ENCODE results near the gene EFCAB6.

Gene EFCAB6

DNA sequence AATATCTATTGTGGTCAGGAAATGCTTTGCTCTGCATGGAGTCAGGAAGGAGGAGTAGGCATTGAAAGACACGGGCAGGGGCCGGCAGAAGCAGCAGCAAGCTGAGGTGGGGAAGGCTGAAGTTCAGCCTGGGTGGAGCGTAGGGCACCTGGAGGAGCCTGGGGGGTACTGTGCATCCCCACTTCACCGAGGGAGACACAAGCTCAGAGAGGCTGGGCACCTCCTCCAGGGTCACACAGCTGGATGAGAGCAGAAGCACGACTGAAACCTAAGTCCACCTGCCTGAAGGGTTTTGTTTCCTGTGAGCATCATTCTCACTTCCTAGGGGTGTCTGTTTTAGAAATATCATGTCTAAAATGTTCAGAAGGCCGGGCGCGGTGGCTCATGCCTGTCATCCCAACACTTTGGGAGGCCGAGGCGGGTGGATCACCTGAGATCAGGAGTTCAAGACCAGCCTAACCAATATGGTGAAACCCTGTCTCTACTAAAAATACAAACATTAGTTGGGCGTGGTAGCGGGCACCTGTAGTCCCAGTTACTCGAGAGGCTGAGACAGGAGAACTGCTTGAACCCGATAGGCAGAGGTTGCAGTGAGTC is 262.0 kb downstream of the EFCAB6 start:
- DNase-seq (ENCODE audit: low read depth) = no peak
- Histone ChIP-seq H3K4me3 (ENCODE audit: low read length) (no peak overlapping the region), H3K9ac (ENCODE audit: low read length) (no peak overlapping the region), H3K9me3 (ENCODE audit: control insufficient read depth, low read length) (no peaks in the 10 kb centered on the region), H3K36me3 (ENCODE audit: control insufficient read depth, insufficient read depth, low read length, severe bottlenecking) (no peaks in the 10 kb centered on the region), H3K27me3 (replicated peaks; ENCODE audit: control insufficient read depth, insufficient read depth, low read length) (no peaks in the 10 kb centered on the region), H3K4me1 (ENCODE audit: control insufficient read depth, insufficient read depth, low read length) (no peaks in the 10 kb centered on the region)

DNA sequence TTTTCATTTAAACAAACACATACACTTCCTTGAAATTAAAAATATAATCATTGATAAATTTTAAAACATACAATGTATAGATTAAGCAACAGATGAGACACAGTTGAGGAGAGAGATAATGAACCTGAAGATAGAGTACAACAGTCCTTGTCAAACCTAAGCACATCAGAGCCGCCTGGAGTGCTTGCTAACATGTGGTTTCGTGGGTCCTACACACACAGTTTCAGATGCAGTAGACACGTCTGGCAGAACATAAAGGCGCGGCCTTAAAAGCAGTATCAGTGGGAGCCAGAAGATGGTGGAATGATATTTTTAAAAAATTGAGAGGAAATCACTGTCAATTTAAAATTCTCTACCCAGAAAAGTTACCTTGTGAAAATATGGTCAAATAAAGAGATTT is 265.9 kb downstream of the EFCAB6 start:
- no peaks in the 10 kb centered on the region for H3K36me3 ChIP-seq (ENCODE audit: control insufficient read depth, insufficient read depth, low read length, severe bottlenecking)
- H3K4me1 ChIP-seq (ENCODE audit: control insufficient read depth, insufficient read depth, low read length) = no peaks in the 10 kb centered on the region
- no peak for DNase-seq (ENCODE audit: low read depth)
- H3K27me3 ChIP-seq (replicated peaks; ENCODE audit: control insufficient read depth, insufficient read depth, low read length) = peaks cover 7% of the 10 kb centered on the region
- H3K9ac ChIP-seq (ENCODE audit: low read length) = no peak overlapping the region
- no peak overlapping the region for H3K4me3 ChIP-seq (ENCODE audit: low read length)
- H3K9me3 ChIP-seq (ENCODE audit: control insufficient read depth, low read length) = no peaks in the 10 kb centered on the region

DNA sequence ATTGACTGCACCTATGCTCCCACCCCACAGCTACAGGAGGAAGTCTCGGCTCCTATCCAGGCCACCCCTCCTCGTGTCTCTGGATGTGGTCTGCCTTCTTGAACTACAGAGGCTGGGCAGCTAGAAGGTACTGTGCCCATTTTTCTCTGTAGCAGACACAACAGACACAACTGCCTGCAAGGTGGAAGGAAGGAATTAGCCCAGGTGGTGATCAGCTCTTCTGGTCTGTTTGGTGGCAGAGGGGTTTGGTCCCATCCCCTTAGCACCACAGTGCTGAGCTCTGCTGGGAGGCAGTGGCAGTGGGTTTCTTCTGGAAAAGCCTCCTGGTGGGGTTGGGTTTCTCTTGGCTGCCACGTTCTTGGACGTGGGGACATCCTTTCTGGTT is 267.8 kb downstream of the EFCAB6 start:
- peaks cover 10% of the 10 kb centered on the region for H3K27me3 ChIP-seq (replicated peaks; ENCODE audit: control insufficient read depth, insufficient read depth, low read length)
- DNase-seq (ENCODE audit: low read depth) = no peak
- H3K4me3 ChIP-seq (ENCODE audit: low read length) = no peak overlapping the region
- H3K4me1 ChIP-seq (ENCODE audit: control insufficient read depth, insufficient read depth, low read length) = no peaks in the 10 kb centered on the region
- H3K9ac ChIP-seq (ENCODE audit: low read length) = no peak overlapping the region
- H3K9me3 ChIP-seq (ENCODE audit: control insufficient read depth, low read length) = no peaks in the 10 kb centered on the region
- no peaks in the 10 kb centered on the region for H3K36me3 ChIP-seq (ENCODE audit: control insufficient read depth, insufficient read depth, low read length, severe bottlenecking)

DNA sequence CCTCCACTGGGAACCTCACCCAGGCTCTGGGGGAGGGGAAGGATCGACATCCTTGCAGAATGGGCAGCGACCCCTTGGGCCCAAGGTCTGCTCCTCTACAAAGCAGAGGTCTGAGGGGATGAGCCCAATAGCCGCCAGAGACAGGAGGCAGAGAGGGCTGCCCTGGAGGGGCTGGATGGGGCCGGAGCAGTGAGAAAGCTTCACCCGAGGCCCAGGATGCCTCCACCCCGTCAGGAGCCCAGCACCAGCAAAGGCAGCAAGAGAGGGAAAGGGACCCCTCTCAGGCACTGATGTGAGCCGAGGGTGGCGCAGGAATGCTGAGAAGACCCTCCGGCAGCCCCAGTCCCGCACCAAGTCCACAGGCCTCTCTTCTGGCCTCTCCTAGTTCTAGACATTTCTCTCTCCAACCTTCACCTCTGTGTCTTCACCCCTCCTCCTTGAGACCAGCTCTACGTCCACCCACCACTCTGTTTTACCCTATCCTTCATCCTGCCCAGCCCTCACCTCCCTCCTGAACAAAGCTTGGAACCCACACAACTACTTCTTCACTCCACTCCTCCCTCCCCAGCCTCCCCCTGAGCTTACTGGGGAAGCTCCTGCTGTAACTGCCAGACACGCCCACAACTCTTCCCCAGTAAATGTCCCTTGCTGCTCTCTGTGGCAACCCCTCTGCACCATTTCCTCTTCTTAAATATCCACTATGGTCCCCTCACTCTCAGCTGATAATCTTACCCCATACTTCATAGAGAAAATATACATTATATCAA is 268.4 kb downstream of the EFCAB6 start:
- no peaks in the 10 kb centered on the region for H3K4me1 ChIP-seq (ENCODE audit: control insufficient read depth, insufficient read depth, low read length)
- no peak for DNase-seq (ENCODE audit: low read depth)

DNA sequence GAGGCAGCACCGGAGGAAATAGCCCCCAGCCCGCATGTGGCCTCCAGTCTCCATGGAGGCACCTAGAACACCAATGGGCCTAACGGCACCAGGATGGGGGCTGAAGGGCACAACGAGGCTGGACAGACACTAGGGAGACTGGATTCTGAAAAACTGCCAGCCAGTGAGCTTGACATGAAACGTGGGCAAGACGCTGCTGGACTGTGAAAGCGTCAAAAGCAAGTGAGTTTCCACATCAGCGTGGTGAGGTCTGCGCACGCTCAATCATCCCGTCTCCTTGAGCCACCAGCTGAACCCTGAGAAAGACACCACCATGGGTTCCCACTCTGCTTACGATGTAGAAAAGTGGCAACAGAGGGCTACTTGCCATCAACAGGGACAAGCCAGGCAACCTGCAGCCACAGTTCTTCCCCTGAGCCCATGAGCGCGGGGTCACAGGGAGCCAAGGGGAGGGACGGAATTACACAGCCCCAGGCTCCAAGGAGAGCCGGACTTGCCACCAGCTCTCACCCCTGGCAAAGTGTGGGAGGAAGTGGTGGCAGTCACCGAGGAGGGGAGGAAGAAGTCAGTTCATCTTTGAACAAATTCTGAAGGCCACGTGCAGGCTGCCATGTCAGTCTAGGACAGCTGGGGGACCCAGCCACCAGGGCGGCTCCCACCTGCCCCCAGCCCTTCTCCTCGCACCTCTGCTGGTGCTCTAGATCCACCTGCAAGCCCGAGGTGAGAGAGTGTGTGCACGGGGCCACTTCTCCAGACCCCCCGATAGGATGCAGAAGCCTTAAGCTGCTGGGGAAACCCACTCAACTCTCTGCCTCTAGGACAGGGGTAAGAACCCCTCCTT is 269.2 kb downstream of the EFCAB6 start:
- no peak for DNase-seq (ENCODE audit: low read depth)
- H3K9ac ChIP-seq (ENCODE audit: low read length) = no peak overlapping the region
- H3K4me1 ChIP-seq (ENCODE audit: control insufficient read depth, insufficient read depth, low read length) = no peaks in the 10 kb centered on the region

More for the DNA sequence above, 268.4 kb downstream of the EFCAB6 start:
- Histone ChIP-seq H3K36me3 (ENCODE audit: control insufficient read depth, insufficient read depth, low read length, severe bottlenecking) (no peaks in the 10 kb centered on the region), H3K9ac (ENCODE audit: low read length) (no peak overlapping the region), H3K4me3 (ENCODE audit: low read length) (no peak overlapping the region), H3K9me3 (ENCODE audit: control insufficient read depth, low read length) (no peaks in the 10 kb centered on the region), H3K27me3 (replicated peaks; ENCODE audit: control insufficient read depth, insufficient read depth, low read length) (peaks cover 16% of the 10 kb centered on the region)

DNA sequence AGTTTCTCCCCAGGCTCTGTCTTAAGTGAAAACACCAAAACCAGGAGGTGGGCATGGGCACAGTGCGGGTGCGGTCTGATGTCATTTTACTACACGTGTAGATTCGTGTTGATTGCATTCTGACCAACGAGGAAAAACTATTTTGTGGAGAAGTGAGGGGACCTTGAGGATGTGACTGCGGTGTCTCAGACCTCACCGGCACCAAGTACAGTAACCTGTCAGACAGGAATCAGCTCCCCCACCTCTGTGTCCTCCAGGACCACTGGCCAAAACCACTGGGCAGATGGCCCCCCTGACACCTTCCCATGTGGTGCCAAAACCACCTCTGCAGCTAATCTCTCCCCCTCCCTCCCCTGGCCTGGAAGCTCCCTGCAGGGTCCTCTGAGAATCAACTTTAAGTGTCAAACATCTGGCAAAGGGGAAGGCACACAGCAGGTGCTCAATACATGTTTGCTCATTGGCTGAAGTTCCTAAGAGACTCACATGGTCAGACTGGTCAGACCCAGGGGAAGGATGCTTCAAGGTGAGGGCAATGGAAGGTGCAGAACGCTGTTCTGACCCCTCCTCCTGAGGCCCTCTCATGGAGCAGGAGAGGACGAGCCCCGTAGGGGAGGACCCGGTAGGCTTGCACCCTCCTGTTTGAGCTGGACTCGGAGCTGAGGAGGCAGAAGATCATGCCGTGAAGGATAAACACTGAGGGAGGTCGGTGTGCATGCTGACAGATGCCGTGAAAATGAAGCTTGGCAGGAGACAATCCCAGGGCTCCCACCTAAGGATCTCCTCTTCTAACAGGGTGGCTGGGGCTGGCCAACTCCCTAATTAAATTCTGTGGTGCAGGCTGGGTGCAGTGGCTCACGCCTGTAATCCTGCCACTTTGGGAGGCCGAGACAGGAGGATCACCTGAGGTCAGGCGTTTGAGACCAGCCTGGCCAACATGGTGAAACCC is 270.4 kb downstream of the EFCAB6 start:
- H3K36me3 ChIP-seq (ENCODE audit: control insufficient read depth, insufficient read depth, low read length, severe bottlenecking) = no peaks in the 10 kb centered on the region
- H3K9me3 ChIP-seq (ENCODE audit: control insufficient read depth, low read length) = no peaks in the 10 kb centered on the region
- H3K4me1 ChIP-seq (ENCODE audit: control insufficient read depth, insufficient read depth, low read length) = no peaks in the 10 kb centered on the region
- H3K27me3 ChIP-seq (replicated peaks; ENCODE audit: control insufficient read depth, insufficient read depth, low read length) = peaks cover 16% of the 10 kb centered on the region
- H3K4me3 ChIP-seq (ENCODE audit: low read length) = no peak overlapping the region
- no peak overlapping the region for H3K9ac ChIP-seq (ENCODE audit: low read length)
- DNase-seq (ENCODE audit: low read depth) = no peak

More for the DNA sequence above, 269.2 kb downstream of the EFCAB6 start:
- Histone ChIP-seq H3K4me3 (ENCODE audit: low read length) (no peak overlapping the region), H3K9me3 (ENCODE audit: control insufficient read depth, low read length) (no peaks in the 10 kb centered on the region), H3K27me3 (replicated peaks; ENCODE audit: control insufficient read depth, insufficient read depth, low read length) (peaks cover 16% of the 10 kb centered on the region), H3K36me3 (ENCODE audit: control insufficient read depth, insufficient read depth, low read length, severe bottlenecking) (no peaks in the 10 kb centered on the region)

DNA sequence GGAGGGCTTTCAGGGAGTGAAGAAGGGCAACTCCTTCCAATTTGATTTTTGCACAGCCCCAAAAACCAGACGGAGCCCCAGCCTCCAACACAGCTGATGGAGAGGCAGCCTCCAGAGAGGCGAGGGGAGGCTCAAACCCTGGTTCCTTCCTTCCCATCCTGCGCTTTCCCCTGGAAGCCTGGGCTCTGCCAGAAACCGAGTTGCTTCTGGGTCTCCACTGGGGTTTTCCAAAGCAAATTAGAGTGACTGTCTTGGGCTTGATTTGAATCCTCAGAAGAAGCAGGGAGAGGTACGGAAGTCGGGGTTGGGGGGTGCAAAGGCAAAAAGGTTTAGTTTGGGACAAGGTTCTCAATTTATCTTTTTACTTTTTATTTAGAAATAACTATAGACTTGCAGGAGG is 271.1 kb downstream of the EFCAB6 start:
- no peak for DNase-seq (ENCODE audit: low read depth)
- peaks cover 16% of the 10 kb centered on the region for H3K27me3 ChIP-seq (replicated peaks; ENCODE audit: control insufficient read depth, insufficient read depth, low read length)
- H3K36me3 ChIP-seq (ENCODE audit: control insufficient read depth, insufficient read depth, low read length, severe bottlenecking) = no peaks in the 10 kb centered on the region
- H3K4me3 ChIP-seq (ENCODE audit: low read length) = no peak overlapping the region
- no peak overlapping the region for H3K9ac ChIP-seq (ENCODE audit: low read length)
- no peaks in the 10 kb centered on the region for H3K4me1 ChIP-seq (ENCODE audit: control insufficient read depth, insufficient read depth, low read length)
- H3K9me3 ChIP-seq (ENCODE audit: control insufficient read depth, low read length) = no peaks in the 10 kb centered on the region

DNA sequence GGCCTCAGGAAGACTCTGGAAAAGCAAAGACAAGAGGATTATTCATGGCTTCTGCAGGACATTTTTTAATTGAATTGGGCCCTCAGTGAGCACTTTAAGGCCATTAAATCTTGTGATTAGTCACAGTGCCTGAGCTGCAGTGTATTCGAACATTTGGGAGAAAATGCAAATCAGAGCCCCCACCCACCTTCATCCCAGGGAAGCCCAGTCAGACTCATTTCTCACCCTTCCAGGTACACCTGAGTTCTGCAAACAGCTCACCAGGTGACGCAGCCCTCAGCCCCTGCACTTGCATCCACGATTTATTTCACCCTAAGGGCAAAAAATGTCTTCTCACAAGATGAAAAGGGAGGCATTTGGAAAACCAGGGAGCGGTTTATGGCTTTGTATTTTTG is 271.6 kb downstream of the EFCAB6 start:
- Histone ChIP-seq H3K4me3 (ENCODE audit: low read length) (no peak overlapping the region), H3K9ac (ENCODE audit: low read length) (no peak overlapping the region)
- DNase-seq (ENCODE audit: low read depth) = no peak

DNA sequence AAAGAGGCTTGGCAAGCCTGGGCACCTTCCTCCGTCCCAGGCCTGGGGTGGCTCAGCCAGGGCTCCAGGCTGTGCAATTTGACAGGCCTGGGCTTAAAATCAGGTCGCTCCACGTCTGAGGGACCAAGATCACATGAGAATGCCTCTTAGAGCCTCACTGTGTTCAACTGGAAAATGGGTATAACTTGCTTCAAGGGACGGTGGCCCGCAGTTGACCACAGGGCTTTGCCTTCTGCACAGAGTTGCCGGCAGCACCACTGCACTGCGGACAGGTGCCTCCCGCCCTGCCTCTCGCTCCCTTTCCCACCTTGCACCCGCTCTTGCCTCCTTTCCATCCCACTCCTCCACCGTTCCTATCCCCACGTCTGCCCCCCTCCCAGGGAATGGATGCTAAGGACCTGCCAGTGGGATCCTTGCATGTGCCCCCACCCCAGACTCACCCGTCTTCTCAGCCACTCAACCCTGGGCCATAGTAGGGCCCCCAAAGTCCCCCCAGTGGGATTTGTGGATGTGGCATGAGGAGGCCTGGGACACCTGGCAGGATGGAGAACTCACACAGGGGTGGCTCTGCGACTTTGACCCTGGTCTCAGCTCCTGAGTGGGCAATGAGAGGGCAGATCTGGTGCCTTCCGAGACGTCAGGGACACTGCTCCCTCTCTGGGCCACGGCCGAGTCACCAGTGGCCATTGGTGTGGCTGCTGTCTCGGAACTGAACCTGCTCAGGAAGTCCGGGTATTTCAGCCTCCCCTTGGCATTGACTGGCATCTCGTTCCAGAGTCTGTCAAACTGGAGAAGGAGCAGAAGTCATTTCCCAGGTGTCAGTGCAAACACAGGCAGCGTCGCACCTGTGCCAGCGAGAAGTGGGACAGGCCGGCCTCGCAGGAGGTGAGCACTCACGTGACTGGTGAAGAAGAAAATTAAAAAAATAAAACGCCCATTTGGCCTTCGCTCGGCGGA is 272.3 kb downstream of the EFCAB6 start:
- H3K9ac ChIP-seq (ENCODE audit: low read length) = no peak overlapping the region
- no peak overlapping the region for H3K4me3 ChIP-seq (ENCODE audit: low read length)
- H3K27me3 ChIP-seq (replicated peaks; ENCODE audit: control insufficient read depth, insufficient read depth, low read length) = peaks cover 16% of the 10 kb centered on the region
- H3K36me3 ChIP-seq (ENCODE audit: control insufficient read depth, insufficient read depth, low read length, severe bottlenecking) = no peaks in the 10 kb centered on the region
- DNase-seq (ENCODE audit: low read depth) = no peak
- no peaks in the 10 kb centered on the region for H3K4me1 ChIP-seq (ENCODE audit: control insufficient read depth, insufficient read depth, low read length)
- no peaks in the 10 kb centered on the region for H3K9me3 ChIP-seq (ENCODE audit: control insufficient read depth, low read length)

More for the DNA sequence above, 271.6 kb downstream of the EFCAB6 start:
- peaks cover 16% of the 10 kb centered on the region for H3K27me3 ChIP-seq (replicated peaks; ENCODE audit: control insufficient read depth, insufficient read depth, low read length)
- no peaks in the 10 kb centered on the region for H3K36me3 ChIP-seq (ENCODE audit: control insufficient read depth, insufficient read depth, low read length, severe bottlenecking)
- no peaks in the 10 kb centered on the region for H3K9me3 ChIP-seq (ENCODE audit: control insufficient read depth, low read length)
- H3K4me1 ChIP-seq (ENCODE audit: control insufficient read depth, insufficient read depth, low read length) = no peaks in the 10 kb centered on the region

DNA sequence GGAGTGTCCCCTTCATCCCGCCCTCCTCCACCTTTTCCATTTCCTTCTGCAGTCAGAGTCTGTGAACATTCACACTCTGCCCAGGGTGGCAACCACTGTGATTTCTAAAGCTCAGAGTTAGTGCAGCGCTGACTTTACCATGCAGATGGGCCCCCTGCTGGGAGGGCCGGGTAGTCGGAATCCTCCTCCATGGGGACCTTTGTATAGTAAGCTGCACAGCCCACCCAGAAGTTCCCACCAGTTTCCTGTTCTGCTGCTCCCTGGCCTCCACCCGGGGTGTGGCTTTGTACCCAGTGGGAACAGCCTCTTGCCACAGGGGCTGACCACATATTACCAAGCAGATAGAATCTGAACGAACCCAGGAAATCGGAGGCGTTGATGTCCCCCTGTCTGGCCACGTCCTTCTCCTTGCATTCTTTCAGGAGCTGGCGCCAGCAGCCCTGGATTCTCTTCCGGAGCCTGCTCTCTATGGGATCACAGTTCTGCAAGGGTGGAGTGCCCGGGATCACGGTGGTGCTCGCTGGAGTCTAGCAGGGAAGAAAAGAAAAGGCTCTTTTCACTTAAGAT is 275.0 kb downstream of the EFCAB6 start:
- Histone ChIP-seq H3K4me3 (ENCODE audit: low read length) (no peak overlapping the region), H3K36me3 (ENCODE audit: control insufficient read depth, insufficient read depth, low read length, severe bottlenecking) (no peaks in the 10 kb centered on the region), H3K9me3 (ENCODE audit: control insufficient read depth, low read length) (no peaks in the 10 kb centered on the region), H3K27me3 (replicated peaks; ENCODE audit: control insufficient read depth, insufficient read depth, low read length) (peaks cover 16% of the 10 kb centered on the region), H3K9ac (ENCODE audit: low read length) (no peak overlapping the region), H3K4me1 (ENCODE audit: control insufficient read depth, insufficient read depth, low read length) (no peaks in the 10 kb centered on the region)
- no peak for DNase-seq (ENCODE audit: low read depth)

All from adipocyte (in vitro differentiated cells).